A549 (cell line): ENCODE measurements around the gene HIVEP3. TPM values are rescaled to one million over a fixed set of nuclear protein-coding genes. Genes with fewer than 3 reads are reported as not detected.

ENCODE experiments used
- ATAC-seq, 2 experiments: fragments of 200-7000 bp in 1 of 2; fragments of >200 bp in 1 of 2; cut with Nextera tagmentation in 1 of 2; cut with Tn5 transposase in 1 of 2; 3 replicates each; pipeline versions ENCODE4 v1.8.0 to v1.9.1; 2018 to 2020; ENCODE audit warnings: mild to moderate bottlenecking in 1 of 2, moderate library complexity in 1 of 2
- CTCF ChIA-PET: fragments of 300-600 bp; sonication (Branson Sonifier 250); formaldehyde crosslinking; extraction: SDS; loops from one replicate; lab custom pipeline; 2021; ENCODE audit warnings: antibody characterized with exemption, inconsistent platforms; lab: Yijun Ruan, JAX
- POLR2A ChIA-PET: fragments of 350-600 bp; formaldehyde crosslinking; extraction: SDS; loops from one replicate; lab custom pipeline; 2021; ENCODE audit warnings: antibody characterized with exemption, inconsistent platforms; lab: Yijun Ruan, JAX
- DNase-seq, 2 experiments: peaks; one replicate each; pipeline versions ENCODE4 v3.0.0 to v3.0.0-alpha.2; 2011 to 2016; ENCODE audit warnings: low read depth in 1 of 2, low spot score in 1 of 2
- FAIRE-seq: peaks from 2 replicates; lab custom pipeline; 2011; peaks lifted over from hg19 to GRCh38; lab: Jason Lieb, UNC
- H3K27ac ChIP-seq, 2 experiments: fragments of >200 bp; sonication (Bioruptor Twin); formaldehyde crosslinking; 3 replicates each; pipeline ENCODE4 v1.5.1; 2016 to 2017
- H3K4me1 ChIP-seq: fragments of >200 bp; sonication (Bioruptor Twin); formaldehyde crosslinking; 3 replicates; pipeline ENCODE4 v1.6.1; 2016
- H3K4me2 ChIP-seq: fragments of >200 bp; sonication (Bioruptor Twin); formaldehyde crosslinking; 3 replicates; pipeline ENCODE4 v1.6.1; 2016
- H3K4me3 ChIP-seq: fragments of >200 bp; sonication (Bioruptor Twin); formaldehyde crosslinking; 3 replicates; pipeline ENCODE4 v1.5.1; 2016
- H3K9me3 ChIP-seq: fragments of >200 bp; sonication (Bioruptor Twin); formaldehyde crosslinking; 3 replicates; pipeline ENCODE4 v1.6.1; 2016
- BCL3 ChIP-seq: fragments of >200 bp; sonication (Bioruptor Twin); formaldehyde crosslinking; IDR thresholded peaks from 3 replicates; pipeline ENCODE4 v1.6.1; 2016
- BHLHE40 ChIP-seq: IDR thresholded peaks from 2 replicates; pipeline ENCODE4 v1.6.1; 2012; ENCODE audit warnings: low read depth, low read length, inconsistent platforms
- CBX8 ChIP-seq: fragments of 200-600 bp; sonication (generic); IDR thresholded peaks from 2 replicates; pipeline ENCODE4 v1.6.1; 2016
- CEBPB ChIP-seq, 2 experiments: fragments of >200 bp in 1 of 2; sonication (Bioruptor Twin) in 1 of 2; formaldehyde crosslinking in 1 of 2; IDR thresholded peaks; 2 replicates each; pipeline ENCODE4 v1.6.1; 2012 to 2016
- CHD2 ChIP-seq: fragments of 150-350 bp; IDR thresholded peaks from 2 replicates; pipeline ENCODE4 v1.6.1; 2014; ENCODE audit warnings: low read length; ENCODE audit not compliant: partially characterized antibody
- ESRRA ChIP-seq: fragments of 150-350 bp; IDR thresholded peaks from 2 replicates; pipeline ENCODE4 v1.6.1; 2014; ENCODE audit warnings: mild to moderate bottlenecking, low read length, borderline replicate concordance
- FOSL2 ChIP-seq, 2 experiments: fragments of 450-650 bp in 1 of 2; fragments of >200 bp in 1 of 2; sonication (Bioruptor Twin) in 1 of 2; formaldehyde crosslinking; IDR thresholded peaks; 2 replicates each; pipeline versions ENCODE4 v1.5.0 to v1.6.1; 2016 to 2020; ENCODE audit warnings: mild to moderate bottlenecking in 1 of 2, moderate library complexity in 1 of 2
- HOXA7 ChIP-seq: fragments of 250-450 bp; sonication (Bioruptor Pico); IDR thresholded peaks from 2 replicates; pipeline ENCODE4 v1.5.0; 2020; ENCODE audit warnings: mild to moderate bottlenecking, moderate library complexity
- JUN ChIP-seq, 2 experiments: fragments of >200 bp; sonication (Bioruptor Twin); formaldehyde crosslinking; IDR thresholded peaks; 2 replicates in 1 of 2; 3 replicates in 1 of 2; pipeline ENCODE4 v1.6.1; 2016 to 2017
- PBX3 ChIP-seq: IDR thresholded peaks from 2 replicates; pipeline ENCODE4 v1.6.1; 2012
- RAD21 ChIP-seq, 2 experiments: fragments of >200 bp in 1 of 2; sonication (Bioruptor Twin) in 1 of 2; formaldehyde crosslinking in 1 of 2; IDR thresholded peaks in 1 of 2; conservative IDR thresholded peaks in 1 of 2; 2 replicates in 1 of 2; 3 replicates in 1 of 2; pipeline ENCODE4 v1.6.1; 2012 to 2018; ENCODE audit warnings: inconsistent platforms in 1 of 2
- RFX5 ChIP-seq: fragments of 450-650 bp; IDR thresholded peaks from 2 replicates; pipeline ENCODE4 v1.7.1; 2014; ENCODE audit warnings: antibody characterized with exemption, mild to moderate bottlenecking, moderate library complexity
- RNF2 ChIP-seq: fragments of 200-600 bp; sonication (generic); IDR thresholded peaks from 2 replicates; pipeline ENCODE4 v1.6.1; 2016; ENCODE audit warnings: low read depth, mild to moderate bottlenecking, antibody characterized with exemption, moderate library complexity, borderline replicate concordance
- SMC3 ChIP-seq: fragments of >200 bp; sonication (Bioruptor Twin); formaldehyde crosslinking; IDR thresholded peaks from 3 replicates; pipeline ENCODE4 v1.6.1; 2018; ENCODE audit warnings: inconsistent platforms
- WGBS: methylation state at CpG from one replicate; pipeline ENCODE4 v1.1.6; 2017; ENCODE audit errors: missing lambda C conversion rate; 5-methylcytosine and 5-hydroxymethylcytosine counted together
- polyA plus RNA-seq, 4 experiments: library from polyadenylated mRNA; depleted of rRNA in 3 of 4; stranded (reverse); fragments of >200 nt; fragmentation: RNase III in 1 of 4; extraction: RNeasy Plus Mini Kit Qiagen cat#74134 plus additional on column Dnase treatment in 1 of 4; gene quantifications; 2 replicates in 3 of 4; 3 replicates in 1 of 4; pipeline ENCODE4 v1.2.3, GENCODE V29; 2011 to 2017
- TF ChIP-seq, protein P1 (sequence below): IDR thresholded peaks from 2 replicates; pipeline ENCODE4 v1.6.1; 2012

HIVEP3 gene
- polyA plus RNA-seq, 2 of the 4 experiments (the other 2 are of a cell fraction) = 1.5 to 2.0 TPM

DNA sequence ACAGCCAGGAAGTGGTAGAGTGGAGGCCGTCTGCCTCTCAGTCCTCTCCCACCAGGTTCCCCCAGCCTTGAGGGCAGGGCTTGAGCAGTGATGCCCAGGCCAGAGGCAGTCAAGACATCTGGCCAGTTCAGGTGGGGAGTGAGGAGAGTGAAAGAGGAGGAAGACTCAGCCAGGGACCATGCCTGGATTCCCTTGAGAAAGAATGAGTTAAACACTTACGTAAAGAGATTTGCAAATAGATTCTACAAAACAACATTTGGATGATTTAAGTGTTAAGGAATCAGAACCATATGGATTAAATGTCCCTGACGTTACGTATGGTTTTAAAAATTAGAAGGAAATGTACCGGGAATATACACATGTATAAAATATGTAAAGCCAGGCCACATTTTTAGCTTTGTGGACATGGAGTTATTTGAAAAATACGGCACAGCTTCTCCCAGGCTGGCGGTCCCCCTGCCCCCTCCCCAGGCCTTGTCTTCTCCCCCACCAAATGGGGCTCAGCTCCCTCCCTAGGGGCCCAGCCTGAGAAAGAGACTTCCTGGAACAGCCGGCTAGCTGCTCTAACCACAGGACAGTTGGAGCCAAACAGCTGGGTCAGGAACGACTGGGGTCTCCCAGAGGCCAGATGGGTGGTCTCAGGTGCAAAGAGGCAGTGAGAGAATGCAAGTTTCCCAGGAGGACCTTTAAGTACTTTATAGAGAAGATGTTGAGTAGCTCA is 245.9 kb downstream of the HIVEP3 start:
- TF ChIP-seq BCL3 = no peak
- TF ChIP-seq, all 56 proteins: peak for 0
- peak overlapping the region; percentile 35; the same call in 2 of the 3 replicates for H3K4me2 ChIP-seq
- DNase-seq (no peak), FAIRE-seq (no peak), ATAC-seq (peak in 1 of 2 experiments; percentile 23; a peak in 1 of 6 replicates)
- H3K4me1 ChIP-seq = peaks cover 23% of the 10 kb centered on the region; the same call in 2 of the 3 replicates
- no peaks in the 10 kb centered on the region for H3K9me3 ChIP-seq
- ChIA-PET CTCF (interaction anchor here (1.8 kb wide), 1 partner anchor 10 kb away, joined by 7 read pairs; no protein-coding TSS in a partner anchor), POLR2A (no interaction called here)
- 84% methylated on average over 9 of the region's 9 CpGs for WGBS
- no peak overlapping the region for H3K4me3 ChIP-seq
- peak overlapping the region in 1 of 2 experiments; percentile 1; a peak in 2 of 6 replicates for H3K27ac ChIP-seq

GRCh38 chr1:41672173-41672572 is 246.5 kb downstream of the HIVEP3 start:
- H3K27ac ChIP-seq = peak overlapping the region; percentile 1 to 52; a peak in 4 of 6 replicates
- TF ChIP-seq CEBPB (IDR thresholded peaks at IDR 0.05) (no peak), JUN (IDR thresholded peaks at IDR 0.05) (no peak)
- TF ChIP-seq, protein P1, sequence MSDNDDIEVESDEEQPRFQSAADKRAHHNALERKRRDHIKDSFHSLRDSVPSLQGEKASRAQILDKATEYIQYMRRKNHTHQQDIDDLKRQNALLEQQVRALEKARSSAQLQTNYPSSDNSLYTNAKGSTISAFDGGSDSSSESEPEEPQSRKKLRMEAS = 0 out of 2 replicates have a peak, but pooled peaks have one; percentile 32
- WGBS = 11% methylated on average over 4 of the region's 4 CpGs
- no peaks in the 10 kb centered on the region for H3K9me3 ChIP-seq
- ChIA-PET CTCF (no interaction called here), POLR2A (interaction anchor here (0.6 kb wide), 1 partner anchor 1789 kb away, joined by 6 read pairs; the partner anchor contains the start of gene TRIT1)
- FAIRE-seq = no peak
- peak; percentile 37 to 47 for DNase-seq
- peaks cover 23% of the 10 kb centered on the region; the same call in 2 of the 3 replicates for H3K4me1 ChIP-seq
- H3K4me2 ChIP-seq = peak overlapping the region; percentile 35
- H3K4me3 ChIP-seq = no peak overlapping the region
- peak; percentile 19 to 57; a peak in 3 of 6 replicates for ATAC-seq

GRCh38 chr1:41671116-41671755 is 247.5 kb downstream of the HIVEP3 start:
- 79% methylated on average over 7 of the region's 15 CpGs for WGBS
- CTCF ChIA-PET = no interaction called here
- TF ChIP-seq RNF2 = no peak
- TF ChIP-seq ESRRA = no peak
- no peak for TF ChIP-seq BHLHE40
- TF ChIP-seq PBX3 = no peak
- no peak for TF ChIP-seq CHD2
- no peak for TF ChIP-seq HOXA7 (CRISPR knock-in tag)
- TF ChIP-seq SMC3 = no peak
- TF ChIP-seq RFX5 = no peak
- no peak for TF ChIP-seq CBX8
- TF ChIP-seq FOSL2 (IDR thresholded peaks at IDR 0.05) = no peak
- TF ChIP-seq FOSL2 (CRISPR knock-in tag; IDR thresholded peaks at IDR 0.05) = no peak
- no peak for TF ChIP-seq RAD21 (conservative IDR thresholded peaks at IDR 0.05 in 1 of 2, IDR thresholded peaks at IDR 0.05 in 1 of 2)
- TF ChIP-seq, all 56 proteins: peak for 0
- POLR2A ChIA-PET = interaction anchor here (0.6 kb wide), 1 partner anchor 1788 kb away, joined by 6 read pairs; the partner anchor contains the start of gene TRIT1
- no peaks in the 10 kb centered on the region for H3K9me3 ChIP-seq
- peak overlapping the region; percentile 22 to 52; a peak in 3 of 6 replicates for H3K27ac ChIP-seq
- DNase-seq = no peak
- ATAC-seq = no peak
- peaks cover 23% of the 10 kb centered on the region; the same call in 2 of the 3 replicates for H3K4me1 ChIP-seq
- FAIRE-seq = no peak
- H3K4me3 ChIP-seq = no peak overlapping the region
- H3K4me2 ChIP-seq = no peak overlapping the region
